Body of pancreas (tissue), 4 donors: ENCODE results near the gene FUBP3.

Source experiments
- POLR2A ChIP-seq, 3 donors: fragments of 450-650 bp; IDR thresholded peaks; one replicate each; pipeline ENCODE4 v1.6.1; 2016; ENCODE audit warnings: antibody characterized with exemption in 3 of 3, mild to moderate bottlenecking in 2 of 3
- TF ChIP-seq, protein P1 (sequence below), 7 experiments: fragments of 450-650 bp in 4 of 7; fragments of 200-600 bp in 3 of 7; sonication (generic) in 3 of 7; IDR thresholded peaks; one replicate each; pipeline ENCODE4 v1.5.1; 2016 to 2019; ENCODE audit warnings: antibody characterized with exemption in 7 of 7

DNA sequence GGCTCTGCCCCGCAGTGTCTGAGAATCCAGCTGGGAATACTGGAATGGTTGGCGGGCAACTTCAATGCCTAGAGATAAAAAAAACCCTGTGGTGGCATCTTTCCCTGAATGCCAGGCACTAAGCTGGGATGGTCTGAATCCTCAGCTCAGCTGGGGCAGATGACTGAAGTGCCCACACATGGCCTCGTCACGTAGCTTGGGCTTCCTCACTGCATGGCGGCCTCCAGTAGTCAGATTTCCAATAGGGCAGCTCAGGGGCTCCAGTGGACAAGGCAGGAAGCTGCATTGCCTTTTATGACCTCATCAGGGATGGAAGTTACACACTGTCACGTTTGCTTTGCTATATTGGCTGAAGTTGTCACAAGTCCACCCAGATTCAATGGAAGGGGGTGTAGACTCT lies 24.3 kb upstream of the FUBP3 start:
- TF ChIP-seq, protein P1, sequence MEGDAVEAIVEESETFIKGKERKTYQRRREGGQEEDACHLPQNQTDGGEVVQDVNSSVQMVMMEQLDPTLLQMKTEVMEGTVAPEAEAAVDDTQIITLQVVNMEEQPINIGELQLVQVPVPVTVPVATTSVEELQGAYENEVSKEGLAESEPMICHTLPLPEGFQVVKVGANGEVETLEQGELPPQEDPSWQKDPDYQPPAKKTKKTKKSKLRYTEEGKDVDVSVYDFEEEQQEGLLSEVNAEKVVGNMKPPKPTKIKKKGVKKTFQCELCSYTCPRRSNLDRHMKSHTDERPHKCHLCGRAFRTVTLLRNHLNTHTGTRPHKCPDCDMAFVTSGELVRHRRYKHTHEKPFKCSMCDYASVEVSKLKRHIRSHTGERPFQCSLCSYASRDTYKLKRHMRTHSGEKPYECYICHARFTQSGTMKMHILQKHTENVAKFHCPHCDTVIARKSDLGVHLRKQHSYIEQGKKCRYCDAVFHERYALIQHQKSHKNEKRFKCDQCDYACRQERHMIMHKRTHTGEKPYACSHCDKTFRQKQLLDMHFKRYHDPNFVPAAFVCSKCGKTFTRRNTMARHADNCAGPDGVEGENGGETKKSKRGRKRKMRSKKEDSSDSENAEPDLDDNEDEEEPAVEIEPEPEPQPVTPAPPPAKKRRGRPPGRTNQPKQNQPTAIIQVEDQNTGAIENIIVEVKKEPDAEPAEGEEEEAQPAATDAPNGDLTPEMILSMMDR (IDR thresholded peaks at IDR 0.05): no peak
- no peak for TF ChIP-seq POLR2A (IDR thresholded peaks at IDR 0.05)
